PC-3 (cell line): ENCODE measurements around the gene KAZN. TPM values are rescaled to one million over a fixed set of nuclear protein-coding genes. Genes with fewer than 3 reads are reported as not detected.
A peak's percentile ranks its signal among the peaks of the same experiment; 100 is the strongest.

Experiments
- ATAC-seq: fragments of 200-7000 bp; cut with Tn5 transposase; 2 replicates; pipeline ENCODE4 v1.9.1; 2020; ENCODE audit warnings: mild to moderate bottlenecking, moderate library complexity
- BruUV-seq: library from RNA; stranded (reverse); fragments of 400-500 nt; replicated peaks from 2 replicates; lab custom pipeline; 2021; lab: Mats Ljungman, UMichigan
- CTCF ChIA-PET: fragments of 300-600 bp; sonication (Branson Sonifier 250); formaldehyde crosslinking; loops from one replicate; lab custom pipeline; 2022; ENCODE audit warnings: antibody characterized with exemption; lab: Charles Lee
- POLR2A ChIA-PET: fragments of 300-600 bp; sonication (Branson Sonifier 250); formaldehyde crosslinking; loops from one replicate; lab custom pipeline; 2022; ENCODE audit warnings: antibody characterized with exemption; ENCODE audit not compliant: unreplicated experiment; lab: Charles Lee
- DNase-seq: peaks from one replicate; pipeline ENCODE4 v3.0.0-alpha.2; 2015
- H2AFZ ChIP-seq: fragments of 300-600 bp; sonication (generic); 2 replicates; pipeline ENCODE4 v1.6.0; 2016; ENCODE audit warnings: antibody characterized with exemption, low read length
- H3F3A ChIP-seq: fragments of 300-600 bp; sonication (generic); one replicate; pipeline ENCODE4 v1.6.0; 2017; ENCODE audit warnings: antibody characterized with exemption, low read length, control low read depth, mild to moderate bottlenecking; ENCODE audit not compliant: unreplicated experiment
- H3K27ac ChIP-seq: fragments of 300-600 bp; sonication (generic); 2 replicates; pipeline ENCODE4 v1.5.1; 2016; ENCODE audit warnings: mild to moderate bottlenecking, low read length
- H3K27me3 ChIP-seq: fragments of 300-600 bp; sonication (generic); 2 replicates; pipeline ENCODE4 v1.6.1; 2016; ENCODE audit warnings: low read length, mixed read lengths
- H3K36me3 ChIP-seq: fragments of 300-600 bp; sonication (generic); 2 replicates; pipeline ENCODE4 v1.6.1; 2016; ENCODE audit warnings: low read depth, mixed run types, low read length, mixed read lengths
- H3K4me1 ChIP-seq: fragments of 300-600 bp; sonication (generic); 2 replicates; pipeline ENCODE4 v1.5.1; 2016; ENCODE audit warnings: low read length; ENCODE audit not compliant: insufficient read depth
- H3K4me2 ChIP-seq: fragments of 300-600 bp; sonication (generic); 2 replicates; pipeline ENCODE4 v1.6.0; 2016; ENCODE audit warnings: low read length
- H3K4me3 ChIP-seq: fragments of 300-600 bp; sonication (generic); 2 replicates; pipeline ENCODE4 v1.5.1; 2016; ENCODE audit warnings: mild to moderate bottlenecking, low read length, mixed read lengths
- H3K79me2 ChIP-seq: fragments of 300-600 bp; sonication (generic); 2 replicates; pipeline ENCODE4 v1.6.1; 2017; ENCODE audit warnings: low read length, mixed read lengths
- H3K9ac ChIP-seq: fragments of 300-600 bp; sonication (generic); 2 replicates; pipeline ENCODE4 v1.6.0; 2016; ENCODE audit warnings: mild to moderate bottlenecking, low read length
- H3K9me2 ChIP-seq: fragments of 300-600 bp; sonication (generic); replicated peaks from 2 replicates; pipeline ENCODE4 v1.6.1; 2016; ENCODE audit warnings: mixed run types, low read length, mixed read lengths
- H3K9me3 ChIP-seq: fragments of 300-600 bp; sonication (generic); 2 replicates; pipeline ENCODE4 v1.6.1; 2016; ENCODE audit warnings: low read length, mixed read lengths
- H4K20me1 ChIP-seq: fragments of 300-600 bp; sonication (generic); 2 replicates; pipeline ENCODE4 v1.6.1; 2016; ENCODE audit warnings: low read length, mixed read lengths
- EZH2 ChIP-seq: fragments of 300-600 bp; sonication (generic); IDR thresholded peaks from one replicate; pipeline ENCODE4 v1.6.1; 2017; ENCODE audit warnings: antibody characterized with exemption, mild to moderate bottlenecking, low read length; ENCODE audit not compliant: unreplicated experiment
- EZH2phosphoT487 ChIP-seq: fragments of 300-600 bp; sonication (generic); IDR thresholded peaks from 2 replicates; pipeline ENCODE4 v1.6.1; 2018; ENCODE audit warnings: mild to moderate bottlenecking, antibody characterized with exemption, low read length, borderline replicate concordance
- intact Hi-C: fragments of 100-400 bp; cut with micrococcal nuclease; formaldehyde crosslinking; loops from 2 replicates; pipeline ENCODE4 v1.9.0; 2023
- total RNA-seq: library from RNA; depleted of rRNA; stranded (reverse); fragments of >200 nt; gene quantifications from 2 replicates; pipeline ENCODE4 v1.2.3, GENCODE V29; 2014
- TF ChIP-seq, protein P1 (sequence below): fragments of 300-600 bp; sonication (generic); conservative IDR thresholded peaks from 2 replicates; pipeline ENCODE4 v1.5.1; 2017; ENCODE audit warnings: antibody characterized with exemption, low read depth, mild to moderate bottlenecking, low read length

KAZN gene
- total RNA-seq, 1 experiment from 2014 or later: 2.0 TPM

DNA sequence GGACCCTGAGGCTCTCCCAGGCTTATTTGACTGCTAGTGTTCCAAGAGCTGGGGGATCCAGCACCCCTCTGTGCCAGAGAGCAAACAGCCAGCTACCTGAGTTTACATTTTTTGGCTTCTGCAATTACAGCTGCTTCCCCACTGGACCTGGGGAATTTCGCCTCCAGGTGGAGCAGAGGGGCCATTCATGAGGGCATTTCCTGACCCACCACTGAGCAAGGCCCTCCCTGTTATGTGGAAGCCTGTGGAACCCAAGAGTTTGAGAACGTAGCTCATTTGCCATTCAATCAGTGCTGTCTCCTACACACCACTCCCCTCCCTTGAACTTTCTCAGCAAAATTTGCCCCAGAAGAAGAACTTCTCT is 512.4 kb downstream of the KAZN start:
- Histone ChIP-seq H3K27me3 (no peaks in the 10 kb centered on the region), H3K4me1 (no peaks in the 10 kb centered on the region), H3K27ac (no peak overlapping the region), H2AFZ (no peak overlapping the region), H3K9ac (no peak overlapping the region), H3F3A (no peaks in the 10 kb centered on the region), H3K9me3 (no peaks in the 10 kb centered on the region), H3K36me3 (no peaks in the 10 kb centered on the region), H3K4me3 (no peak overlapping the region), H3K79me2 (no peaks in the 10 kb centered on the region), H4K20me1 (no peaks in the 10 kb centered on the region), H3K4me2 (no peak overlapping the region), H3K9me2 (no peaks in the 10 kb centered on the region)
- CTCF ChIA-PET: no interaction called here
- TF ChIP-seq EZH2phosphoT487: no peak
- TF ChIP-seq, protein P1, sequence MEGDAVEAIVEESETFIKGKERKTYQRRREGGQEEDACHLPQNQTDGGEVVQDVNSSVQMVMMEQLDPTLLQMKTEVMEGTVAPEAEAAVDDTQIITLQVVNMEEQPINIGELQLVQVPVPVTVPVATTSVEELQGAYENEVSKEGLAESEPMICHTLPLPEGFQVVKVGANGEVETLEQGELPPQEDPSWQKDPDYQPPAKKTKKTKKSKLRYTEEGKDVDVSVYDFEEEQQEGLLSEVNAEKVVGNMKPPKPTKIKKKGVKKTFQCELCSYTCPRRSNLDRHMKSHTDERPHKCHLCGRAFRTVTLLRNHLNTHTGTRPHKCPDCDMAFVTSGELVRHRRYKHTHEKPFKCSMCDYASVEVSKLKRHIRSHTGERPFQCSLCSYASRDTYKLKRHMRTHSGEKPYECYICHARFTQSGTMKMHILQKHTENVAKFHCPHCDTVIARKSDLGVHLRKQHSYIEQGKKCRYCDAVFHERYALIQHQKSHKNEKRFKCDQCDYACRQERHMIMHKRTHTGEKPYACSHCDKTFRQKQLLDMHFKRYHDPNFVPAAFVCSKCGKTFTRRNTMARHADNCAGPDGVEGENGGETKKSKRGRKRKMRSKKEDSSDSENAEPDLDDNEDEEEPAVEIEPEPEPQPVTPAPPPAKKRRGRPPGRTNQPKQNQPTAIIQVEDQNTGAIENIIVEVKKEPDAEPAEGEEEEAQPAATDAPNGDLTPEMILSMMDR: peak; percentile 49
- ATAC-seq (no peak), DNase-seq (peak; percentile 13)
- POLR2A ChIA-PET: no interaction called here
- BruUV-seq: no TSS peak
- intact Hi-C loops: no loop called here

DNA sequence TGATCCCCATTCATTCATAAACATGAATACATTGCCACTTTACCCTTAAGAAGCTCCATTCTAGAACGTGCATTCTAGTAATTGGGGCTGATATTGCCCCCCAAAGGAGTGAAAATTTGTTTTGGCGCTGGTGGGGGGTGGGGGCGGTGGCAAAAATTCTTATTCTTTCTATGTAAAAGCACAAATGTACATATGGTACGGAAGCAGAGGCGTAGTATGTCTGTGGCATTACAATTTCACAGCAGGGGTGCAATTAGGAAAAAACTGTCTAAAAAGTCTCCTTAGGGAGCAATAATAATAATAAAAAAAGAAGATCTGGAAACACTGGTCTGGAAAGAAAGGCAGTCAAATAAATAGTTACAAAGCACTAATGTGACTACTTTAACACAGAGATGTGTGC is 514.7 kb downstream of the KAZN start:
- Histone ChIP-seq H3K27ac (no peak overlapping the region), H3K4me1 (no peaks in the 10 kb centered on the region), H3K9me2 (no peaks in the 10 kb centered on the region), H3K79me2 (no peaks in the 10 kb centered on the region), H3F3A (no peaks in the 10 kb centered on the region), H3K4me3 (no peak overlapping the region), H3K4me2 (no peak overlapping the region), H3K27me3 (no peaks in the 10 kb centered on the region), H3K9me3 (no peaks in the 10 kb centered on the region), H4K20me1 (no peaks in the 10 kb centered on the region), H3K36me3 (no peaks in the 10 kb centered on the region), H3K9ac (no peak overlapping the region), H2AFZ (no peak overlapping the region)
- intact Hi-C loops: no loop called here
- BruUV-seq: no TSS peak
- DNase-seq: no peak
- TF ChIP-seq EZH2phosphoT487: no peak
- ChIA-PET CTCF (interaction anchor here (0.5 kb wide), 1 partner anchor 116 kb away, joined by 3 read pairs; no protein-coding TSS in a partner anchor), POLR2A (no interaction called here)
- ATAC-seq: no peak

DNA sequence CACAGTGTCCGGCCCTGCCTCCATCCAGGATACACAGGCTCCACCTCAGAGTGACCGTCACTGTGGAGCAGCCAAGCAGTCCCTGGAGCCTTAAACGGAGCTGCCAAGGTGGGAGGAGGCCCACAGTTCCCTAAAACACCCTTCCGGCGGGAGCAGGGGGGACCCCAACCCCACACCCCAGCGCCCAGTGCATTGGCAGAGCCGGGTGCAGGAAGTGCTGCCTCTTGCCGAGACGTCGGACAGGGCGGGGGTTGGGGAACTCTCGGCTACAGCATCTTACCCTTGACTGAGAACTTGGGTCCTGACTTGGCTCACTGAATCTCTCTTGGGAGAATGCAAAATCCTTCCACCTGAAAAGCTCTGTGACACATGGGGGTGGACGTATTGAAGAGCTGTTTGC is 516.4 kb downstream of the KAZN start:
- POLR2A ChIA-PET: no interaction called here

More for the DNA sequence above, 516.4 kb downstream of the KAZN start:
- intact Hi-C loops: no loop called here
- Histone ChIP-seq H3F3A (no peaks in the 10 kb centered on the region), H3K4me1 (no peaks in the 10 kb centered on the region), H3K4me3 (no peak overlapping the region), H3K27me3 (no peaks in the 10 kb centered on the region), H2AFZ (no peak overlapping the region), H3K9me3 (no peaks in the 10 kb centered on the region), H3K27ac (no peak overlapping the region), H3K9me2 (no peaks in the 10 kb centered on the region), H4K20me1 (no peaks in the 10 kb centered on the region), H3K9ac (no peak overlapping the region), H3K4me2 (no peak overlapping the region), H3K79me2 (no peaks in the 10 kb centered on the region), H3K36me3 (no peaks in the 10 kb centered on the region)
- TF ChIP-seq EZH2: no peak
- TF ChIP-seq, protein P1: no peak
- TF ChIP-seq EZH2phosphoT487: no peak
- BruUV-seq: no TSS peak
- DNase-seq (no peak), ATAC-seq (no peak)
- CTCF ChIA-PET: no interaction called here
